Fibroblast of skin of left quadriceps (primary cell): ENCODE measurements around the gene OSBPL1A.
A peak's percentile ranks its signal among the peaks of the same experiment; 100 is the strongest.

Source experiments
- DNase-seq, 2 experiments: peaks; one replicate each; pipeline ENCODE4 v3.0.0-alpha.2; 2013; ENCODE audit warnings: low read depth in 2 of 2

The OSBPL1A gene

GRCh38 chr18:24219561-24220317, 177.9 kb downstream of the OSBPL1A start:
- no peak for DNase-seq

GRCh38 chr18:24214913-24215312, 182.7 kb downstream of the OSBPL1A start:
- DNase-seq = no peak

GRCh38 chr18:24214144-24214543, 183.5 kb downstream of the OSBPL1A start:
- DNase-seq = no peak

- peak; percentile 44 for DNase-seq
Observed at GRCh38 chr18:24212939-24213338, 184.7 kb downstream of the OSBPL1A start.

GRCh38 chr18:24209558-24209957, 188.1 kb downstream of the OSBPL1A start:
- no peak for DNase-seq

- no peak for DNase-seq
Observed at GRCh38 chr18:24208270-24209035, 189.2 kb downstream of the OSBPL1A start.

GRCh38 chr18:24204904-24205303, 192.7 kb downstream of the OSBPL1A start:
- DNase-seq = no peak

GRCh38 chr18:24201699-24202687, 195.6 kb downstream of the OSBPL1A start:
- DNase-seq = no peak

- DNase-seq = no peak
Observed at GRCh38 chr18:24200494-24201290, 196.9 kb downstream of the OSBPL1A start.

GRCh38 chr18:24199372-24199962, 198.2 kb downstream of the OSBPL1A start:
- no peak for DNase-seq

- no peak for DNase-seq
Observed at GRCh38 chr18:24198461-24198860, 199.2 kb downstream of the OSBPL1A start.

GRCh38 chr18:24197412-24197811, 200.2 kb downstream of the OSBPL1A start:
- no peak for DNase-seq

- no peak for DNase-seq
Observed at GRCh38 chr18:24196764-24197163, 200.9 kb downstream of the OSBPL1A start.

- no peak for DNase-seq
Observed at GRCh38 chr18:24195296-24196053, 202.1 kb downstream of the OSBPL1A start.

- no peak for DNase-seq
Observed at GRCh38 chr18:24190590-24190989, 207.0 kb downstream of the OSBPL1A start.

GRCh38 chr18:24189664-24190346, 207.8 kb downstream of the OSBPL1A start:
- DNase-seq = no peak

GRCh38 chr18:24189007-24189528, 208.6 kb downstream of the OSBPL1A start:
- no peak for DNase-seq

- DNase-seq = no peak
Observed at GRCh38 chr18:24188120-24188519, 209.5 kb downstream of the OSBPL1A start.

- DNase-seq = no peak
Observed at GRCh38 chr18:24187689-24188088, 209.9 kb downstream of the OSBPL1A start.
